ENCODE data around the gene ADAMTSL1. TPM values are rescaled to one million over a fixed set of nuclear protein-coding genes. Genes with fewer than 3 reads are reported as not detected.

The ADAMTSL1 gene
- total and polyA plus RNA-seq, 2 of the 8 experiments (the other 6 are each of a cell fraction or from before 2014, with no cell fraction given) = 0.84 to 1.1 TPM

GRCh38 chr9:18473652-18474279, at the start of gene ADAMTSL1 (continued):
- TF ChIP-seq FOSL1 (IDR thresholded peaks at IDR 0.05; ENCODE audit: insufficient read depth, low read depth, low read length) (no peak), POU5F1 (IDR thresholded peaks at IDR 0.05; ENCODE audit: low read depth, low read length) (0 out of 2 replicates have a peak, but pooled peaks have one; percentile 9), E2F6 (IDR thresholded peaks at IDR 0.05) (peak; percentile 62; the same call in 1 of the 2 replicates), TBP (IDR thresholded peaks at IDR 0.05; ENCODE audit: low read depth, low read length) (peak; percentile 17; the same call in 1 of the 2 replicates), ATF2 (IDR thresholded peaks at IDR 0.05; ENCODE audit: low read length) (no peak), SIN3A (conservative IDR thresholded peaks at IDR 0.05 in 1 of 2, IDR thresholded peaks at IDR 0.05 in 1 of 2; ENCODE audit: low read depth in 1 of 2, low read length in 2 of 2) (0 out of 4 replicates have a peak, but pooled peaks of 1 of the 2 experiments have one; percentile 60)

All from H1 (cell line).